Mesendoderm (in vitro differentiated cells): Measurements from ENCODE around the gene LYSET. TPM values are rescaled to one million over a fixed set of nuclear protein-coding genes. Genes with fewer than 3 reads are reported as not detected.
"Not testable (repeated sequence)": the region's sequence is repeated elsewhere in the genome, so short reads cannot be mapped to it uniquely, and the experiment has no call there.

Experiments
- DNase-seq: peaks from one replicate; pipeline ENCODE4 v3.0.0; 2013
- H2AK5ac ChIP-seq: 2 replicates; pipeline ENCODE4 v1.6.1; 2013; ENCODE audit warnings: low read length, inconsistent platforms
- H2BK120ac ChIP-seq: 2 replicates; pipeline ENCODE4 v1.6.1; 2013; ENCODE audit warnings: low read depth, mild to moderate bottlenecking, low read length, moderate library complexity, mixed read lengths
- H2BK15ac ChIP-seq: replicated peaks from 2 replicates; pipeline ENCODE4 v1.6.1; 2013; ENCODE audit warnings: low read depth, mild to moderate bottlenecking, moderate library complexity
- H2BK5ac ChIP-seq: 2 replicates; pipeline ENCODE4 v1.6.1; 2013; ENCODE audit warnings: low read length, inconsistent platforms
- H3K18ac ChIP-seq: 2 replicates; pipeline ENCODE4 v1.6.1; 2013; ENCODE audit warnings: mild to moderate bottlenecking, low read length, mixed read lengths
- H3K23ac ChIP-seq: one replicate; pipeline ENCODE4 v1.6.1; 2013; ENCODE audit warnings: low read length
- H3K27ac ChIP-seq: 2 replicates; pipeline ENCODE4 v1.5.1; 2013; ENCODE audit warnings: low read depth, mild to moderate bottlenecking, inconsistent platforms, low read length, moderate library complexity
- H3K27me3 ChIP-seq: 2 replicates; pipeline ENCODE4 v1.6.1; 2013; ENCODE audit warnings: low read length, control low read depth, mild to moderate bottlenecking, inconsistent platforms; ENCODE audit not compliant: insufficient read depth, poor library complexity
- H3K36me3 ChIP-seq: 2 replicates; pipeline ENCODE4 v1.6.1; 2013; ENCODE audit warnings: low read length, inconsistent platforms; ENCODE audit not compliant: control insufficient read depth, insufficient read depth
- H3K4ac ChIP-seq: one replicate; pipeline ENCODE4 v1.6.1; 2013; ENCODE audit warnings: low read depth, mild to moderate bottlenecking, low read length, moderate library complexity
- H3K4me1 ChIP-seq: 2 replicates; pipeline ENCODE4 v1.6.1; 2013; ENCODE audit warnings: low read depth, low read length, inconsistent platforms; ENCODE audit not compliant: control insufficient read depth
- H3K4me2 ChIP-seq: 2 replicates; pipeline ENCODE4 v1.6.1; 2013; ENCODE audit warnings: low read length
- H3K4me3 ChIP-seq: 2 replicates; pipeline ENCODE4 v1.5.1; 2013; ENCODE audit warnings: mild to moderate bottlenecking, low read length
- H3K56ac ChIP-seq: one replicate; pipeline ENCODE4 v1.6.1; 2013; ENCODE audit warnings: low read length
- H3K79me1 ChIP-seq: 2 replicates; pipeline ENCODE4 v1.6.1; 2013; ENCODE audit warnings: low read length, inconsistent platforms
- H3K79me2 ChIP-seq: 2 replicates; pipeline ENCODE4 v1.6.1; 2013; ENCODE audit warnings: mild to moderate bottlenecking, low read length; ENCODE audit not compliant: control insufficient read depth, insufficient read depth
- H3K9ac ChIP-seq: 2 replicates; pipeline ENCODE4 v1.6.1; 2013; ENCODE audit warnings: low read length, inconsistent platforms
- H4K5ac ChIP-seq: one replicate; pipeline ENCODE4 v1.6.1; 2013; ENCODE audit warnings: low read length
- H4K8ac ChIP-seq: one replicate; pipeline ENCODE4 v1.6.1; 2013; ENCODE audit warnings: low read depth, mild to moderate bottlenecking, control low read depth, low read length, moderate library complexity
- WGBS: extraction: QIAGEN DNeasy Blood & Tissue Kit; methylation state at CpG from one replicate; pipeline ENCODE4 v1.1.7; 2013; ENCODE audit warnings: low lambda C conversion rate, missing lambda C conversion rate; ENCODE audit not compliant: insufficient coverage; ENCODE audit errors: extremely low coverage; 5-methylcytosine and 5-hydroxymethylcytosine counted together
- polyA plus RNA-seq, 2 experiments: library from polyadenylated mRNA; stranded (reverse); fragments of 200-250 nt; gene quantifications; one replicate each; pipeline ENCODE4 v1.2.3, GENCODE V29; 2013

Gene LYSET, protein sequence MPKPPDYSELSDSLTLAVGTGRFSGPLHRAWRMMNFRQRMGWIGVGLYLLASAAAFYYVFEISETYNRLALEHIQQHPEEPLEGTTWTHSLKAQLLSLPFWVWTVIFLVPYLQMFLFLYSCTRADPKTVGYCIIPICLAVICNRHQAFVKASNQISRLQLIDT
- 31.1 TPM for polyA plus RNA-seq (2013, experiment 1 of 2)
- 29.8 TPM for polyA plus RNA-seq (2013, experiment 2 of 2)

- Histone ChIP-seq H3K18ac (peak within 1 kb of the TSS; percentile 94), H3K27me3 (no peaks in the 10 kb centered on the region), H3K23ac (peak within 1 kb of the TSS; percentile 98), H4K8ac (peak within 1 kb of the TSS; percentile 31), H3K9ac (peak within 1 kb of the TSS; percentile 94), H3K4me1 (peaks cover 2% of the 10 kb centered on the region), H2BK120ac (peak within 1 kb of the TSS; percentile 30), H3K4me3 (peak within 1 kb of the TSS; percentile 96), H3K56ac (peak within 1 kb of the TSS; percentile 97), H3K79me1 (peaks cover 7% of the 10 kb centered on the region), H3K4me2 (peak within 1 kb of the TSS; percentile 100), H2BK5ac (no peak within 1 kb of the TSS), H3K79me2 (peaks cover 11% of the 10 kb centered on the region), H2BK15ac (no peak within 1 kb of the TSS), H3K27ac (peak within 1 kb of the TSS; percentile 100), H2AK5ac (no peak within 1 kb of the TSS), H4K5ac (no peak within 1 kb of the TSS), H3K4ac (no peak within 1 kb of the TSS), H3K36me3 (no peaks in the 10 kb centered on the region)
- peak; percentile 95 for DNase-seq
- WGBS, result no CpG with 5 or more reads among the region's 124 CpGs
These were observed at the start of gene LYSET, which contains the start of gene MOAP1 for GRCh38 chr14:93184391-93185348. TSS of gene LYSET (plus strand) at chr14:93185317. CDS start at chr14:93185406, 89 bp downstream. TSS of gene MOAP1 (minus strand) at chr14:93184897. CDS start at chr14:93184242, 655 bp downstream.

DNA sequence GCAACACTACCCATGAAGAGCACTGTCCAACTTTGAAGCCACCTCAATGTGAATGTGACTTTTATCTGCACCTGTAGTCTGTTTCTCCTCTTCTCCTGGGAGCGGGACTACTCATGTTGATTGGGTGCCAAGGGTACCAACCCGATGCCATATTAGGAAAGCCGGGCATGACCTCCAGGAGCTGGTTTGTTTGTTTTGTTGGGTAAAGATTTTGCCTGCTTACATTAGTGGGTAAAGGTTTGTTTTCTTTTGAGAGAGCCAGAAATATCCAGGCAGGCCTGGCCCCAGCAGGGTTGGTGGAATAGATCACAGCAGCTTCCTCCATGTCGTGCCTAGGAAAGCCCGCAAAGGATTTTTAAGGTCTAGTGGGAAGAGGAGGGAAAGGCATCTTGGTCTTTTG, 49.7 kb upstream of the LYSET start:
- H3K4me3 ChIP-seq, result no peak overlapping the region
- no peak overlapping the region for H4K5ac ChIP-seq
- no peak for DNase-seq
- no peak overlapping the region for H3K4me2 ChIP-seq
- no CpG with 5 or more reads among the region's 5 CpGs for WGBS
- no peaks in the 10 kb centered on the region for H3K79me1 ChIP-seq
- no peaks in the 10 kb centered on the region for H3K4me1 ChIP-seq
- H2BK15ac ChIP-seq, result no peak overlapping the region
- no peak overlapping the region for H2BK120ac ChIP-seq
- no peak overlapping the region for H3K18ac ChIP-seq
- H3K56ac ChIP-seq, result no peak overlapping the region
- H4K8ac ChIP-seq, result no peak overlapping the region
- H3K4ac ChIP-seq, result no peak overlapping the region
- no peak overlapping the region for H3K27ac ChIP-seq
- H3K27me3 ChIP-seq, result no peaks in the 10 kb centered on the region
- H3K9ac ChIP-seq, result no peak overlapping the region
- no peak overlapping the region for H3K23ac ChIP-seq
- no peaks in the 10 kb centered on the region for H3K79me2 ChIP-seq
- H3K36me3 ChIP-seq, result no peaks in the 10 kb centered on the region
- no peak overlapping the region for H2AK5ac ChIP-seq
- H2BK5ac ChIP-seq, result no peak overlapping the region

- Histone ChIP-seq H3K18ac (no peak overlapping the region), H2BK5ac (no peak overlapping the region), H3K27ac (no peak overlapping the region), H4K8ac (no peak overlapping the region), H2AK5ac (no peak overlapping the region), H3K79me2 (no peaks in the 10 kb centered on the region), H4K5ac (no peak overlapping the region), H3K4ac (no peak overlapping the region), H3K36me3 (no peaks in the 10 kb centered on the region), H3K79me1 (no peaks in the 10 kb centered on the region), H2BK120ac (no peak overlapping the region), H3K56ac (no peak overlapping the region), H3K4me2 (no peak overlapping the region), H3K27me3 (no peaks in the 10 kb centered on the region), H3K9ac (no peak overlapping the region), H3K4me3 (no peak overlapping the region), H2BK15ac (no peak overlapping the region), H3K4me1 (no peaks in the 10 kb centered on the region), H3K23ac (no peak overlapping the region)
- no peak for DNase-seq
- no CpG with 5 or more reads among the region's 8 CpGs for WGBS
These were observed 49.1 kb upstream of the LYSET start for GRCh38 chr14:93136009-93136408.

GRCh38 chr14:93136508-93136907, 48.6 kb upstream of the LYSET start:
- not testable (repeated sequence) for H3K36me3 ChIP-seq, H2BK120ac ChIP-seq, H3K4ac ChIP-seq, H4K8ac ChIP-seq, DNase-seq, H3K27ac ChIP-seq, H4K5ac ChIP-seq, H3K18ac ChIP-seq, H2BK15ac ChIP-seq, H3K79me2 ChIP-seq, H3K79me1 ChIP-seq, H3K23ac ChIP-seq, H3K56ac ChIP-seq, H2BK5ac ChIP-seq, H3K4me1 ChIP-seq, H3K4me3 ChIP-seq, H3K4me2 ChIP-seq, H3K9ac ChIP-seq, H3K27me3 ChIP-seq, H2AK5ac ChIP-seq
- no CpG with 5 or more reads among the region's 13 CpGs for WGBS

DNA sequence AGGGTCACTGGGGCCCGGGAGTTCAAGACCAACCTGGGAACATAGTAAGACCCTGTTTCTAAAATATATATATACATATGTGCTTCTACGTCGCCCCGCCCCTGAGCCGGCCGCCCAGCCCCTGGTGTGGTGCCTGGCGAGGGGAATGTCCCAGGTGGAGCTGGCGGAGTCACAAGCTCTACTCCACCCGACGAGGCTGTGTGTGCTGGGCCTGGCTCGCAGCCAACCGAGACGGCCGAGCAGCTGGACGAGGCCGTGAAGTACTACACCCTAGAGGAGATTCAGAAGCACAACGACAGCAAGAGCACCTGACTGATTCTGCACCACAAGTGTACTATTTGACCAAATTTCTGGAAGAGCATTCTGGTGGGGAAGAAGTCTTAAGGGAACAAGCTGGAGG, 47.3 kb upstream of the LYSET start:
- H3K9ac ChIP-seq, result no peak overlapping the region
- H2BK5ac ChIP-seq, result no peak overlapping the region
- H2BK120ac ChIP-seq, result no peak overlapping the region
- no peaks in the 10 kb centered on the region for H3K79me2 ChIP-seq
- no peak overlapping the region for H3K18ac ChIP-seq
- H2BK15ac ChIP-seq, result no peak overlapping the region
- H3K27ac ChIP-seq, result no peak overlapping the region
- no peak overlapping the region for H3K4me3 ChIP-seq
- no peak overlapping the region for H4K5ac ChIP-seq
- H3K4me2 ChIP-seq, result no peak overlapping the region
- no peak overlapping the region for H2AK5ac ChIP-seq
- no peaks in the 10 kb centered on the region for H3K4me1 ChIP-seq
- H3K4ac ChIP-seq, result no peak overlapping the region
- H3K27me3 ChIP-seq, result no peaks in the 10 kb centered on the region
- no peaks in the 10 kb centered on the region for H3K36me3 ChIP-seq
- DNase-seq, result no peak
- WGBS, result no CpG with 5 or more reads among the region's 17 CpGs
- no peak overlapping the region for H3K56ac ChIP-seq
- H3K23ac ChIP-seq, result no peak overlapping the region
- no peaks in the 10 kb centered on the region for H3K79me1 ChIP-seq
- H4K8ac ChIP-seq, result no peak overlapping the region
